ENCODE results near the gene SH2D6. TPM values are rescaled to one million over a fixed set of nuclear protein-coding genes. Genes with fewer than 3 reads are reported as not detected.
A peak's percentile ranks its signal among the peaks of the same experiment; 100 is the strongest.

The SH2D6 gene
- total RNA-seq, 1 experiment from 2014 or later, result 2.3 TPM

DNA sequence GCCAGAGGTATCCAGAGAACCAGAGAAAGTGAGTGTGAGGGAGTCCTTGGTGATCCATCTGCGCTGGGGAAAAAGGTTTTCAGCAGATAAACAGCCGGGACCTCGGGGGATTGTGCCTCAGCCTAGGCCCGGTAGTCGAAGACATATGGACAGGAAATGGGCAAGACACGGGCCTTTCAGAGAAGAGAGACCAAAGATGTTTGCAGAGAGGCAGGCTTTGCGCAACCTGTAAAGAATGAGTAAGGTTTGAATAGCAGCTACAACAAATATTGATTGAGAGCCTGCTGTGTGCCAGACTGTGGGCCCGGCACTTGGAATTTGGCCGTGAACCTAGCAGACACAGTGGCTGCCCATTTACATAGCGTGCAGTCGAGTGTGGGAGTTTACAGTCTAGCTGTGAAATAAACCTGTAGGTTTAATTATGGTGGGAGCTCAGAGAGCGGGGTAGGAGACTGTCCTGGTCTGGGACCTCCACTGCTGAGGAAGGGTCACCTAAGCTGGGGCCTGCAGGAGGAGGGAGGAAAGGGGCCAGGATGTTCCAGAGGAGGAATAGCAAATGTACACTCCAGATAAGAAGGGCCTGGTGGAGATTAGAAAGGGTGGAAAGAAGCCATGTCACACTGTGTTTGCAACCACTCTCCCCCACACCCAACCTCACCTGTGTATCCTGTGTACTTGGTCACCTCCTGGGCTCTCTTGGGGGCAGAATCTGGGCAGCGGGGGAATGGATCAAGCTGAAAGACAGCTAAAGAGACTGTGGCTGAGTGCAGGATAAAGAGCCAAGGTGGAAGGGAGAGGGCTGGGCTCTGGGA, 3.0 kb downstream of the SH2D6 start:
- H4K20me1 ChIP-seq (ENCODE audit: insufficient read depth), result no peaks in the 10 kb centered on the region
- H3K4me1 ChIP-seq (replicated peaks; ENCODE audit: insufficient read depth), result peaks cover 46% of the 10 kb centered on the region
- ChIA-PET POLR2A (ENCODE audit: unreplicated experiment) (interaction anchor here (0.6 kb wide), 1 partner anchor 52 kb away, joined by 3 read pairs; no protein-coding TSS in a partner anchor), CTCF (interaction anchor here (1.2 kb wide), 1 partner anchor 131 kb away, joined by 6 read pairs; no protein-coding TSS in a partner anchor)
- intact Hi-C loops (cut with micrococcal nuclease; ENCODE audit: unreplicated experiment), result no loop called here
- TF ChIP-seq EZH2 (IDR thresholded peaks at IDR 0.05; ENCODE audit: low read depth), result no peak
- TF ChIP-seq, protein P1, sequence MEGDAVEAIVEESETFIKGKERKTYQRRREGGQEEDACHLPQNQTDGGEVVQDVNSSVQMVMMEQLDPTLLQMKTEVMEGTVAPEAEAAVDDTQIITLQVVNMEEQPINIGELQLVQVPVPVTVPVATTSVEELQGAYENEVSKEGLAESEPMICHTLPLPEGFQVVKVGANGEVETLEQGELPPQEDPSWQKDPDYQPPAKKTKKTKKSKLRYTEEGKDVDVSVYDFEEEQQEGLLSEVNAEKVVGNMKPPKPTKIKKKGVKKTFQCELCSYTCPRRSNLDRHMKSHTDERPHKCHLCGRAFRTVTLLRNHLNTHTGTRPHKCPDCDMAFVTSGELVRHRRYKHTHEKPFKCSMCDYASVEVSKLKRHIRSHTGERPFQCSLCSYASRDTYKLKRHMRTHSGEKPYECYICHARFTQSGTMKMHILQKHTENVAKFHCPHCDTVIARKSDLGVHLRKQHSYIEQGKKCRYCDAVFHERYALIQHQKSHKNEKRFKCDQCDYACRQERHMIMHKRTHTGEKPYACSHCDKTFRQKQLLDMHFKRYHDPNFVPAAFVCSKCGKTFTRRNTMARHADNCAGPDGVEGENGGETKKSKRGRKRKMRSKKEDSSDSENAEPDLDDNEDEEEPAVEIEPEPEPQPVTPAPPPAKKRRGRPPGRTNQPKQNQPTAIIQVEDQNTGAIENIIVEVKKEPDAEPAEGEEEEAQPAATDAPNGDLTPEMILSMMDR (conservative IDR thresholded peaks at IDR 0.05), result no peak
- no peaks in the 10 kb centered on the region for H3K27me3 ChIP-seq (ENCODE audit: insufficient read depth, low read depth)
- no peak overlapping the region; the same call in 1 of the 2 replicates for H3K4me3 ChIP-seq
- peak overlapping the region; percentile 65 for H3K27ac ChIP-seq
- H2AFZ ChIP-seq, result 0 out of 2 replicates have a peak overlapping the region, but pooled peaks have one; percentile 1
- H3K36me3 ChIP-seq (ENCODE audit: low read depth), result no peaks in the 10 kb centered on the region
- DNase-seq, result peak in 1 of 2 experiments; percentile 91
- no peaks in the 10 kb centered on the region for H3K9me2 ChIP-seq (ENCODE audit: insufficient read depth)
- H3F3A ChIP-seq (ENCODE audit: insufficient read depth, low read depth), result peaks cover 41% of the 10 kb centered on the region
- no TSS peak for BruUV-seq (replicated peaks)
- 0 out of 2 replicates have a peak, but pooled peaks cover 5% of the 10 kb centered on the region for H3K79me2 ChIP-seq (ENCODE audit: low read depth)
- peak overlapping the region; percentile 59 for H3K4me2 ChIP-seq
- no peaks in the 10 kb centered on the region for H3K9me3 ChIP-seq (ENCODE audit: insufficient read depth, low read depth)

DNA sequence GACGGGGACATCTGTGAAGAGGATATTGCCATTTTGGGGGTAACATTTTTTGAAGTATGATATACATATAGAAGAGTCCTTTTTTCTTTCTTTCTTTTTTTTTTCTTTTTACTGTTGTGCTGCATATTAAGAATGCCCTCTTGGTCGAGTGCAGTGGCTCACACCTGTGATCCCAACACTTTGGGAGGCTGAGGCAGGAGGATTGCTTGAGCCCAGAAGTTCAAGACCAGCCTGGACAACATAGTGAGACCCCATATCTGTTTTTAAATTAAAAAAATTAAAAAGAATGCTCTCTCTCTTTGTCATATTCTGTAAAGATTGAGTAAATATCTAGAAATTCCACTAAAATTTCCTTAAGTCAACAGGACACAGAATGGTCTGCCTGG, 3.6 kb downstream of the SH2D6 start:
- CTCF ChIA-PET, result interaction anchor here (1.2 kb wide), 1 partner anchor 130 kb away, joined by 6 read pairs; no protein-coding TSS in a partner anchor
- intact Hi-C loops (cut with micrococcal nuclease; ENCODE audit: unreplicated experiment), result no loop called here

DNA sequence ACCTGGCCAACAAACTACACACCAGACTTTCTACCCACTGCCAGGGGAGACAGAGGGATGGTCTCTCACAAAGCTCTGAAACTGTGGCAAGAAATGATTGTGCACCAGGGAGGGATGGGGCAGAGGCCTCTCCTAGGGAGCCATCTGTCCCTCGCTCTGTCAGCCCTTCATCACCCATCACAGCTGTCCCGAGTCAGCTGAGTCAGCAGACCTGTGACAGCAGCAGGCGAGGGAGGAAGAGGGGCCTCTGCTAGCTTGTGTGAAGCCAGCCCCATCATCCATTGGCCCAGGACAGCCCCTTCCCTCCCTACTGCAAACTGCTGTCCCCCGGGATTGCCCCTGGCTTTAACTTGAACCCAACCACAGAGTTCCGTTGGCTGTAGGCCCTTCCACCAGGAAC, 5.0 kb downstream of the SH2D6 start:
- Histone ChIP-seq H3K4me1 (replicated peaks; ENCODE audit: insufficient read depth) (peaks cover 38% of the 10 kb centered on the region), H3K9me3 (ENCODE audit: insufficient read depth, low read depth) (no peaks in the 10 kb centered on the region), H3K27me3 (ENCODE audit: insufficient read depth, low read depth) (no peaks in the 10 kb centered on the region), H3K4me3 (no peak overlapping the region), H3F3A (ENCODE audit: insufficient read depth, low read depth) (peaks cover 32% of the 10 kb centered on the region), H3K9me2 (ENCODE audit: insufficient read depth) (no peaks in the 10 kb centered on the region), H3K36me3 (ENCODE audit: low read depth) (no peaks in the 10 kb centered on the region), H4K20me1 (ENCODE audit: insufficient read depth) (no peaks in the 10 kb centered on the region), H3K27ac (no peak overlapping the region), H2AFZ (no peak overlapping the region), H3K79me2 (ENCODE audit: low read depth) (0 out of 2 replicates have a peak, but pooled peaks cover 5% of the 10 kb centered on the region), H3K4me2 (no peak overlapping the region)
- ChIA-PET CTCF (no interaction called here), POLR2A (ENCODE audit: unreplicated experiment) (no interaction called here)
- intact Hi-C loops (cut with micrococcal nuclease; ENCODE audit: unreplicated experiment), result no loop called here
- BruUV-seq (replicated peaks), result no TSS peak
- TF ChIP-seq, protein P1 (conservative IDR thresholded peaks at IDR 0.05), result no peak
- TF ChIP-seq EZH2 (IDR thresholded peaks at IDR 0.05; ENCODE audit: low read depth), result no peak
- no peak for DNase-seq

More for the DNA sequence above, 3.6 kb downstream of the SH2D6 start:
- Histone ChIP-seq H3K9me2 (ENCODE audit: insufficient read depth) (no peaks in the 10 kb centered on the region), H3F3A (ENCODE audit: insufficient read depth, low read depth) (peaks cover 41% of the 10 kb centered on the region), H3K27me3 (ENCODE audit: insufficient read depth, low read depth) (no peaks in the 10 kb centered on the region), H3K36me3 (ENCODE audit: low read depth) (no peaks in the 10 kb centered on the region), H4K20me1 (ENCODE audit: insufficient read depth) (no peaks in the 10 kb centered on the region), H3K9me3 (ENCODE audit: insufficient read depth, low read depth) (no peaks in the 10 kb centered on the region), H3K4me3 (no peak overlapping the region), H3K79me2 (ENCODE audit: low read depth) (0 out of 2 replicates have a peak, but pooled peaks cover 5% of the 10 kb centered on the region), H3K27ac (peak overlapping the region; percentile 65), H2AFZ (no peak overlapping the region), H3K4me2 (peak overlapping the region; percentile 59), H3K4me1 (replicated peaks; ENCODE audit: insufficient read depth) (peaks cover 46% of the 10 kb centered on the region)
- no peak for TF ChIP-seq EZH2 (IDR thresholded peaks at IDR 0.05; ENCODE audit: low read depth)
- TF ChIP-seq, protein P1 (conservative IDR thresholded peaks at IDR 0.05), result no peak
- POLR2A ChIA-PET (ENCODE audit: unreplicated experiment), result no interaction called here
- BruUV-seq (replicated peaks), result no TSS peak
- no peak for DNase-seq
